ENCODE results near the gene PIP4K2A. TPM values are rescaled to one million over a fixed set of nuclear protein-coding genes. Genes with fewer than 3 reads are reported as not detected.
"Not testable (repeated sequence)": the region's sequence is repeated elsewhere in the genome, so short reads cannot be mapped to it uniquely, and the experiment has no call there.

PIP4K2A gene
- total RNA-seq, 1 donor from 2014 or later = 110 TPM

DNA sequence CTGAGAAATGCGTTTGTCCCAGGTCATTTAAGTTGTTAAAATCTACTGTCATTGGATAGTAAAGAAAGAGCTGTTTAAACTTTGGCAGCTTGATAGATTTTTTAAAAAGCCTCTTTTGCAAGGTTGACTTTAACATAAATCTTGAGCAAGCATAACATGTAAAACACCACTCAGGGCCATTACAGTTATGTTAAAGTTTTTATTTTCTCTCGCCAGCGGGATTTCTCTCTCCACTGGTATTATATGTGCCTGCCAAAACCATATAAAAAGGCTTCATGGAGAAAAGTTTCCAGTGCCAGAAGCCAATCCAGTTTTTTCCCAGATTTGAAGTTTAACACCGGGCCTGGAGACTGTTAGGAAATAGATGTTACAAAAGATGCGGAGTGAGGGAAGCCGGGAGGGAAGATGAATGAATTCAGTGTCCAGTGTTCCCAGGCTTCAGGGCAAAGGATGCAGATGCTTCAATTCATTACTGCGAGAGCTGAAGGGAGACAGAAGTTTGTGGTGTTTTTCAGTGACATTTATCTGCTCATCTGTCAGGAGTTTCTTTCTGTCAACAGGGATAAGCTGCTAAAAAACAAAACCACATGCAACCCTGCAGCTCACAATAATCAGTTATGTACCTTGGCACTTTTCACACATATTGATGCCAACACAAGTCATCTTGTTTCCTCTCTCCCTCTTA is 213.6 kb downstream of the PIP4K2A start:
- DNase-seq (ENCODE audit: low spot score) = no peak
- Mint-ChIP-seq H3K36me3 (ENCODE audit: low read depth, unreplicated experiment) (no peaks in the 10 kb centered on the region), H3K27me3 (ENCODE audit: unreplicated experiment) (peaks cover 2% of the 10 kb centered on the region), H3K4me3 (ENCODE audit: unreplicated experiment) (no peak overlapping the region), H3K9me3 (ENCODE audit: unreplicated experiment) (no peaks in the 10 kb centered on the region), H3K27ac (ENCODE audit: unreplicated experiment) (no peak overlapping the region), H3K4me1 (ENCODE audit: unreplicated experiment) (peaks cover 5% of the 10 kb centered on the region)
- TF ChIP-seq, protein P1, sequence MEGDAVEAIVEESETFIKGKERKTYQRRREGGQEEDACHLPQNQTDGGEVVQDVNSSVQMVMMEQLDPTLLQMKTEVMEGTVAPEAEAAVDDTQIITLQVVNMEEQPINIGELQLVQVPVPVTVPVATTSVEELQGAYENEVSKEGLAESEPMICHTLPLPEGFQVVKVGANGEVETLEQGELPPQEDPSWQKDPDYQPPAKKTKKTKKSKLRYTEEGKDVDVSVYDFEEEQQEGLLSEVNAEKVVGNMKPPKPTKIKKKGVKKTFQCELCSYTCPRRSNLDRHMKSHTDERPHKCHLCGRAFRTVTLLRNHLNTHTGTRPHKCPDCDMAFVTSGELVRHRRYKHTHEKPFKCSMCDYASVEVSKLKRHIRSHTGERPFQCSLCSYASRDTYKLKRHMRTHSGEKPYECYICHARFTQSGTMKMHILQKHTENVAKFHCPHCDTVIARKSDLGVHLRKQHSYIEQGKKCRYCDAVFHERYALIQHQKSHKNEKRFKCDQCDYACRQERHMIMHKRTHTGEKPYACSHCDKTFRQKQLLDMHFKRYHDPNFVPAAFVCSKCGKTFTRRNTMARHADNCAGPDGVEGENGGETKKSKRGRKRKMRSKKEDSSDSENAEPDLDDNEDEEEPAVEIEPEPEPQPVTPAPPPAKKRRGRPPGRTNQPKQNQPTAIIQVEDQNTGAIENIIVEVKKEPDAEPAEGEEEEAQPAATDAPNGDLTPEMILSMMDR (IDR thresholded peaks at IDR 0.05; ENCODE audit: unreplicated experiment) = no peak

GRCh38 chr10:22499973-22500372 is 214.4 kb downstream of the PIP4K2A start:
- not testable (repeated sequence) for H3K36me3 Mint-ChIP-seq (ENCODE audit: low read depth, unreplicated experiment); DNase-seq (ENCODE audit: low spot score); H3K27me3 Mint-ChIP-seq (ENCODE audit: unreplicated experiment); H3K27ac Mint-ChIP-seq (ENCODE audit: unreplicated experiment); H3K4me1 Mint-ChIP-seq (ENCODE audit: unreplicated experiment); H3K9me3 Mint-ChIP-seq (ENCODE audit: unreplicated experiment); H3K4me3 Mint-ChIP-seq (ENCODE audit: unreplicated experiment)

- no peaks in the 10 kb centered on the region for H3K36me3 Mint-ChIP-seq (ENCODE audit: low read depth, unreplicated experiment)
- H3K9me3 Mint-ChIP-seq (ENCODE audit: unreplicated experiment) = no peaks in the 10 kb centered on the region
- H3K4me3 Mint-ChIP-seq (ENCODE audit: unreplicated experiment) = no peak overlapping the region
- TF ChIP-seq, protein P1 (IDR thresholded peaks at IDR 0.05; ENCODE audit: unreplicated experiment) = no peak
- H3K27me3 Mint-ChIP-seq (ENCODE audit: unreplicated experiment) = peaks cover 2% of the 10 kb centered on the region
- no peak overlapping the region for H3K27ac Mint-ChIP-seq (ENCODE audit: unreplicated experiment)
- no peak for DNase-seq (ENCODE audit: low spot score)
- H3K4me1 Mint-ChIP-seq (ENCODE audit: unreplicated experiment) = no peaks in the 10 kb centered on the region
These were observed 219.0 kb downstream of the PIP4K2A start for GRCh38 chr10:22495396-22495795.

DNA sequence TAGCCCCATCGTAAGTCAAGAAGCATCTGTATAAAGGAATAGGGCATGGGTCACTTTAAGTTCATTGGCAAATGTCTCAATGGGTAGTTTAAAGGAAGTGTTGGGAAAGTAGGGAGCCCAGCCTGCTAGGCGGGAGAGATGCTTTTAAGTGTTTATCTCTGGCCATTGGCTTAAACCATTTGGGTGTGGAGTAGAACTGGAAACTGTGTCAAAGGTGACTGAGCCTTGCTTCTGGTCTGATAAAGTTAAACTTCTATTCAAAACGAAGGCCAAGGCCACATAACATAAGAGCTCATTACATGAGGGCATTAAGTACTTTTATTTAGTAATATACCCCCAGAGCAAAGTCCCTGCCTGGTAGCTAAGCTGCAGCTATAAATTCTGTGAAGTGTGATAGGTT is 220.4 kb downstream of the PIP4K2A start:
- Mint-ChIP-seq H3K27ac (ENCODE audit: unreplicated experiment) (no peak overlapping the region), H3K4me3 (ENCODE audit: unreplicated experiment) (no peak overlapping the region), H3K27me3 (ENCODE audit: unreplicated experiment) (peaks cover 2% of the 10 kb centered on the region), H3K4me1 (ENCODE audit: unreplicated experiment) (no peaks in the 10 kb centered on the region), H3K9me3 (ENCODE audit: unreplicated experiment) (no peaks in the 10 kb centered on the region), H3K36me3 (ENCODE audit: low read depth, unreplicated experiment) (no peaks in the 10 kb centered on the region)
- no peak for DNase-seq (ENCODE audit: low spot score)
- TF ChIP-seq, protein P1 (IDR thresholded peaks at IDR 0.05; ENCODE audit: unreplicated experiment) = no peak

DNA sequence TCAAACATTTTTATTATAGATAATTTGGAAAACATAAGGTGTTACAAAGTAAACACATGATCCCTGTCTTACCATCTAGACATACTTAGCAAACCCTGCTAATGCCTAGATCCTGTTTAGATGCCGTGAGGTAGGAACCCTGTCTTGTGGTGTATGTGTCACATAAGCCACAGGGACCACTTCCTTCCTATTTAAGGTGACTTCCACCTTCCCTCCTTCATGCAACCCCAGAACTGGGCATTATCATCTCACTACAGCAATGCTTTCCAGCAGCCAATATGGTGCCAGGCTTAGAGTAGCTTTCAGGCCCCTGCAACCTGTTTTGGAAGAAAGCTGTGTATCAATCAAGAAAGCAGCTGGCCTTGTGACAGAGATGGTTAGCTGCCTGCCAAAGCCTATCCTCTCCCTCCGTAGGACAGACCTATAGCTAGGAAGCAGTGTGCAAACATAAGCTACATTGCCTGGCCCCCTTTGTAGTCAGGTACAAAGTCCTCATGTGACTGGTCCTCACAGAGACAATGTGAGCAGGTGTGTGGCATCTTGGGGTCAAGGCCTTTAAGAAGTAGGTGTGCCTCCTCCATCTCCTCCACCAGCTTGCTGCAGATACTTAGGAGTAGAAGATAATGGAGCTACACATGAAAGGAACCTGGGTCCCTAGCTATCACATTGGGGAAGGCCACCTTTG is 222.3 kb downstream of the PIP4K2A start:
- no peak for DNase-seq (ENCODE audit: low spot score)
- TF ChIP-seq, protein P1 (IDR thresholded peaks at IDR 0.05; ENCODE audit: unreplicated experiment) = no peak
- Mint-ChIP-seq H3K9me3 (ENCODE audit: unreplicated experiment) (no peaks in the 10 kb centered on the region), H3K27ac (ENCODE audit: unreplicated experiment) (no peak overlapping the region), H3K27me3 (ENCODE audit: unreplicated experiment) (no peaks in the 10 kb centered on the region), H3K4me3 (ENCODE audit: unreplicated experiment) (no peak overlapping the region), H3K4me1 (ENCODE audit: unreplicated experiment) (no peaks in the 10 kb centered on the region), H3K36me3 (ENCODE audit: low read depth, unreplicated experiment) (no peaks in the 10 kb centered on the region)

Data from endothelial cell (in vitro differentiated cells).